ENCODE data around the gene PPIL1.

- TF ChIP-seq CTCF (IDR thresholded peaks at IDR 0.05 in 2 of 3, conservative IDR thresholded peaks at IDR 0.05 in 1 of 3; ENCODE audit: control insufficient read depth in 2 of 3, extremely low read depth in 1 of 3, insufficient read depth in 1 of 3, low read depth in 3 of 3, low read length in 3 of 3) (no peak), TCF3 (IDR thresholded peaks at IDR 0.05; ENCODE audit: borderline replicate concordance, insufficient read depth, low read depth, low read length) (no peak), SUPT20H (IDR thresholded peaks at IDR 0.05; ENCODE audit: borderline replicate concordance, control insufficient read depth, low read depth, low read length) (no peak), POLR2AphosphoS5 (IDR thresholded peaks at IDR 0.05; ENCODE audit: low read length) (no peak)
Measured at GRCh38 chr6:36852481-36853147, 22.0 kb downstream of the PPIL1 start.

Measured in GM12878 (cell line).